Esophagus squamous epithelium (tissue), 5 donors: ENCODE data around the gene DAPK2. TPM values are rescaled to one million over a fixed set of nuclear protein-coding genes. Genes with fewer than 3 reads are reported as not detected.
A peak's percentile ranks its signal among the peaks of the same experiment; 100 is the strongest.

Experiments
- DNase-seq: peaks from one replicate; lab custom pipeline; 2025; lab: John Stamatoyannopoulos, UW
- H3K27ac ChIP-seq, 4 donors: fragments of 200-600 bp; sonication (generic); one replicate each; pipeline ENCODE4 v1.5.1; 2016 to 2019; ENCODE audit warnings: mild to moderate bottlenecking in 1 of 4
- H3K27me3 ChIP-seq, 4 donors: fragments of 200-600 bp; sonication (generic); 1 replicate in 3 of 4; 2 replicates in 1 of 4; pipeline versions ENCODE4 v1.5.1 to v1.6.0; 2017 to 2021; ENCODE audit warnings: antibody characterized with exemption in 1 of 4
- H3K36me3 ChIP-seq, 3 donors: fragments of 200-600 bp; sonication (generic); one replicate each; pipeline ENCODE4 v1.5.1; 2016 to 2019
- H3K4me1 ChIP-seq, 3 donors: fragments of 200-600 bp; sonication (generic); one replicate each; pipeline ENCODE4 v1.5.1; 2017 to 2019
- H3K4me3 ChIP-seq, 4 donors: fragments of 200-600 bp; sonication (generic); 1 replicate in 3 of 4; 2 replicates in 1 of 4; pipeline ENCODE4 v1.5.1; 2016 to 2019; ENCODE audit warnings: mild to moderate bottlenecking in 2 of 4, moderate library complexity in 1 of 4
- H3K9me3 ChIP-seq, 3 donors: fragments of 200-600 bp; sonication (generic); one replicate each; pipeline ENCODE4 v1.5.1; 2016 to 2019
- CTCF ChIP-seq, 6 experiments: fragments of 450-650 bp in 4 of 6; fragments of 200-600 bp in 2 of 6; sonication (generic) in 2 of 6; IDR thresholded peaks; one replicate each; pipeline ENCODE4 v1.5.1; 2016 to 2019; ENCODE audit warnings: antibody characterized with exemption in 6 of 6, mild to moderate bottlenecking in 4 of 6, moderate library complexity in 4 of 6
- POLR2A ChIP-seq, 4 donors: fragments of 450-650 bp; IDR thresholded peaks; one replicate each; pipeline ENCODE4 v1.6.1; 2017; ENCODE audit warnings: antibody characterized with exemption in 4 of 4, mild to moderate bottlenecking in 4 of 4, moderate library complexity in 3 of 4
- WGBS, 2 donors: methylation state at CpG; one replicate each; pipeline ENCODE4 v1.1.5; 2018; 5-methylcytosine and 5-hydroxymethylcytosine counted together
- intact Hi-C: fragments of 100-400 bp; cut with DNase I; formaldehyde crosslinking; loops from one replicate; pipeline ENCODE4 v1.15.0; 2022
- total RNA-seq, 4 donors: library from RNA; depleted of rRNA; stranded (reverse); fragments of >200 nt; gene quantifications; one replicate each; pipeline ENCODE4 v1.1.0, GENCODE V29; 2016
- donor health status: DM: yes; HTN: yes; CAD: no.

The DAPK2 gene
- total RNA-seq, 4 donors from 2014 or later, result 1.9 to 12.9 (median 9.8) TPM

- no peaks in the 10 kb centered on the region for H3K9me3 ChIP-seq
- no peak overlapping the region for H3K27ac ChIP-seq
- H3K27me3 ChIP-seq, result no peaks in the 10 kb centered on the region
- WGBS, 2 donors, result 48 to 77% methylated on average over 2 of the region's 2 CpGs
- intact Hi-C loops, result no loop called here
- H3K36me3 ChIP-seq, result no peaks in the 10 kb centered on the region
- H3K4me3 ChIP-seq, result no peak overlapping the region
- no peaks in the 10 kb centered on the region for H3K4me1 ChIP-seq
- DNase-seq, result no peak
- no peak for TF ChIP-seq CTCF (IDR thresholded peaks at IDR 0.05)
- TF ChIP-seq POLR2A (IDR thresholded peaks at IDR 0.05), result no peak
These were observed 176.8 kb downstream of the DAPK2 start for GRCh38 chr15:63869371-63870042.

GRCh38 chr15:63864186-63864585 is 182.1 kb downstream of the DAPK2 start:
- Histone ChIP-seq H3K4me1 (no peaks in the 10 kb centered on the region), H3K9me3 (no peaks in the 10 kb centered on the region), H3K27ac (no peak overlapping the region), H3K36me3 (no peaks in the 10 kb centered on the region), H3K4me3 (no peak overlapping the region), H3K27me3 (no peaks in the 10 kb centered on the region)
- no peak for DNase-seq
- intact Hi-C loops, result no loop called here
- TF ChIP-seq POLR2A (IDR thresholded peaks at IDR 0.05) (no peak), CTCF (IDR thresholded peaks at IDR 0.05) (no peak)
- 53 to 97% methylated on average over 3 of the region's 3 CpGs for WGBS, 2 donors

- H3K27ac ChIP-seq, result no peak overlapping the region
- no peak for DNase-seq
- no peaks in the 10 kb centered on the region for H3K4me1 ChIP-seq
- no peaks in the 10 kb centered on the region for H3K36me3 ChIP-seq
- WGBS, 2 donors, result 95 to 100% methylated on average over 1 to 2 of the region's 2 CpGs
- TF ChIP-seq CTCF (IDR thresholded peaks at IDR 0.05) (no peak), POLR2A (IDR thresholded peaks at IDR 0.05) (no peak)
- intact Hi-C loops, result no loop called here
- no peak overlapping the region for H3K4me3 ChIP-seq
- no peaks in the 10 kb centered on the region for H3K27me3 ChIP-seq
- H3K9me3 ChIP-seq, result no peaks in the 10 kb centered on the region
These were observed 184.3 kb downstream of the DAPK2 start for GRCh38 chr15:63861946-63862517.

- Histone ChIP-seq H3K9me3 (no peaks in the 10 kb centered on the region), H3K4me1 (no peaks in the 10 kb centered on the region), H3K27ac (no peak overlapping the region), H3K27me3 (no peaks in the 10 kb centered on the region), H3K4me3 (no peak overlapping the region), H3K36me3 (no peaks in the 10 kb centered on the region)
- DNase-seq, result no peak
- intact Hi-C loops, result no loop called here
- WGBS, 2 donors, result 64 to 79% methylated on average over 3 to 4 of the region's 4 CpGs
- TF ChIP-seq CTCF (IDR thresholded peaks at IDR 0.05), result no peak
- TF ChIP-seq POLR2A (IDR thresholded peaks at IDR 0.05), result no peak
These were observed 185.7 kb downstream of the DAPK2 start for GRCh38 chr15:63860555-63860954.

- Histone ChIP-seq H3K4me1 (no peaks in the 10 kb centered on the region), H3K27ac (no peak overlapping the region), H3K36me3 (no peaks in the 10 kb centered on the region), H3K4me3 (no peak overlapping the region), H3K27me3 (no peaks in the 10 kb centered on the region), H3K9me3 (no peaks in the 10 kb centered on the region)
- intact Hi-C loops, result no loop called here
- WGBS, 2 donors, result 60 to 100% methylated on average over 1 of the region's 1 CpG
- no peak for DNase-seq
- TF ChIP-seq CTCF (IDR thresholded peaks at IDR 0.05) (no peak), POLR2A (IDR thresholded peaks at IDR 0.05) (peak in 1 of 4 donors; percentile 13)
These were observed 186.1 kb downstream of the DAPK2 start for GRCh38 chr15:63860155-63860554.
